Endothelial cell of umbilical vein (primary cell): Measurements from ENCODE around the gene SH3BGRL3. TPM values are rescaled to one million over a fixed set of nuclear protein-coding genes. Genes with fewer than 3 reads are reported as not detected.

Experiments
- BruUV-seq: library from RNA; stranded (reverse); fragments of 400-500 nt; replicated peaks from 2 replicates; lab custom pipeline; 2021; lab: Mats Ljungman, UMichigan
- CTCF ChIA-PET: fragments of 300-600, 350-600 bp; sonication (Branson Sonifier 250); formaldehyde crosslinking; loops from one replicate; lab custom pipeline; 2021; ENCODE audit warnings: antibody characterized with exemption, inconsistent platforms; lab: Charles Lee
- POLR2A ChIA-PET: fragments of 300-600, 350-600 bp; sonication (Branson Sonifier 250); formaldehyde crosslinking; loops from one replicate; lab custom pipeline; 2021; ENCODE audit warnings: antibody characterized with exemption, inconsistent platforms; lab: Charles Lee
- DNase-seq: peaks from one replicate; pipeline ENCODE4 v3.0.0-alpha.2; 2011; ENCODE audit warnings: low read depth, low spot score
- FAIRE-seq: peaks from 2 replicates; lab custom pipeline; 2011; peaks lifted over from hg19 to GRCh38; lab: Jason Lieb, UNC
- H2AFZ ChIP-seq: 2 replicates; pipeline ENCODE4 v1.6.0; 2012; ENCODE audit warnings: low read depth, low read length, control low read depth, inconsistent platforms
- H3K27ac ChIP-seq: 2 replicates; pipeline ENCODE4 v1.5.1; 2011; ENCODE audit warnings: low read depth, mild to moderate bottlenecking, control low read depth, low read length, moderate library complexity; ENCODE audit not compliant: insufficient read depth
- H3K27me3 ChIP-seq, 2 experiments: 2 replicates each; pipeline versions ENCODE4 v1.6.0 to v1.6.1; 2011; ENCODE audit warnings: low read length in 2 of 2, mixed read lengths in 1 of 2; ENCODE audit not compliant: control insufficient read depth in 2 of 2, insufficient read depth in 2 of 2
- H3K36me3 ChIP-seq, 2 experiments: 2 replicates in 1 of 2; 3 replicates in 1 of 2; pipeline ENCODE4 v1.5.1; 2011; ENCODE audit warnings: low read length in 2 of 2, mild to moderate bottlenecking in 1 of 2, moderate library complexity in 1 of 2; ENCODE audit not compliant: control insufficient read depth in 2 of 2, insufficient read depth in 2 of 2; ENCODE audit errors: extremely low read depth in 1 of 2
- H3K4me1 ChIP-seq: 3 replicates; pipeline ENCODE4 v1.5.1; 2011; ENCODE audit warnings: mild to moderate bottlenecking, low read length; ENCODE audit not compliant: control insufficient read depth, insufficient read depth; ENCODE audit errors: extremely low read depth
- H3K4me2 ChIP-seq: 2 replicates; pipeline ENCODE4 v1.6.1; 2011; ENCODE audit warnings: low read length, control low read depth, mixed read lengths; ENCODE audit not compliant: insufficient read depth
- H3K4me3 ChIP-seq, 3 experiments: fragments of 200-600 bp in 1 of 3; sonication (generic), shearing (Covaris generic) in 1 of 3; replicated peaks in 1 of 3; 2 replicates each; pipeline ENCODE4 v1.5.1; 2011 to 2016; ENCODE audit warnings: control low read depth in 3 of 3, low read length in 3 of 3, mild to moderate bottlenecking in 2 of 3, inconsistent platforms in 1 of 3, low read depth in 1 of 3, moderate library complexity in 1 of 3; ENCODE audit not compliant: insufficient read depth in 1 of 3
- H3K79me2 ChIP-seq: 2 replicates; pipeline ENCODE4 v1.6.0; 2012; ENCODE audit warnings: low read length, inconsistent platforms; ENCODE audit not compliant: control insufficient read depth, insufficient read depth
- H3K9ac ChIP-seq: replicated peaks from 2 replicates; pipeline ENCODE3; 2011; ENCODE audit warnings: low read length, control low read depth; ENCODE audit not compliant: insufficient read depth; ENCODE audit errors: extremely low read depth
- H3K9me1 ChIP-seq: replicated peaks from 3 replicates; pipeline ENCODE4 v1.6.0; 2011; ENCODE audit warnings: mild to moderate bottlenecking, low read length; ENCODE audit not compliant: control insufficient read depth, insufficient read depth; ENCODE audit errors: extremely low read depth
- H3K9me3 ChIP-seq: replicated peaks from 2 replicates; pipeline ENCODE4 v1.5.1; 2012; ENCODE audit warnings: low read length, inconsistent platforms; ENCODE audit not compliant: control insufficient read depth, insufficient read depth
- H4K20me1 ChIP-seq: replicated peaks from 2 replicates; pipeline ENCODE3; 2011; ENCODE audit warnings: mild to moderate bottlenecking, low read length; ENCODE audit not compliant: control insufficient read depth, insufficient read depth; ENCODE audit errors: extremely low read depth
- EZH2 ChIP-seq: IDR thresholded peaks from 2 replicates; pipeline ENCODE4 v1.6.1; 2012; ENCODE audit warnings: borderline replicate concordance, low read depth, mild to moderate bottlenecking, moderate library complexity, low read length, inconsistent platforms; ENCODE audit not compliant: severe bottlenecking
- FOS ChIP-seq: IDR thresholded peaks from 2 replicates; pipeline ENCODE4 v1.6.1; 2011; ENCODE audit warnings: mild to moderate bottlenecking, low read length, moderate library complexity, borderline replicate concordance; ENCODE audit not compliant: insufficient read depth
- GATA2 ChIP-seq: IDR thresholded peaks from 2 replicates; pipeline ENCODE4 v1.7.0; 2011; ENCODE audit warnings: low read depth, mild to moderate bottlenecking, moderate library complexity, mixed read lengths, low read length; ENCODE audit not compliant: insufficient read length, insufficient read depth
- JUN ChIP-seq: IDR thresholded peaks from 2 replicates; pipeline ENCODE4 v1.6.1; 2011; ENCODE audit warnings: borderline replicate concordance, low read depth; ENCODE audit not compliant: insufficient read length, insufficient read depth
- MYC ChIP-seq: IDR thresholded peaks from one replicate; pipeline ENCODE4 v1.6.1; 2011; ENCODE audit warnings: mild to moderate bottlenecking, low read depth, low read length
- POLR2A ChIP-seq: IDR thresholded peaks from 2 replicates; pipeline ENCODE4 v1.6.1; 2012; ENCODE audit warnings: low read depth, mild to moderate bottlenecking, control low read depth, low read length
- POLR2AphosphoS5 ChIP-seq: IDR thresholded peaks from 2 replicates; pipeline ENCODE4 v1.6.1; 2012; ENCODE audit warnings: low read depth, mild to moderate bottlenecking, control low read depth, low read length, moderate library complexity; ENCODE audit not compliant: insufficient read depth
- dilution Hi-C: fragments of 300-500 bp; cut with MboI; formaldehyde crosslinking; loops from one replicate; pipeline ENCODE4 v1.15.0; 2019; ENCODE audit warnings: low sequenced_read_pairs; ENCODE audit not compliant: extremely low pct_ligation_motif_present
- intact Hi-C: fragments of 100-400 bp; cut with micrococcal nuclease; formaldehyde crosslinking; loops from one replicate; pipeline ENCODE4 v1.10.0; 2022
- polyA plus RNA-seq, 4 experiments: library from polyadenylated mRNA; depleted of rRNA in 3 of 4; stranded (reverse) in 3 of 4; unstranded in 1 of 4; fragments of >200 nt; gene quantifications; 2 replicates each; pipeline versions ENCODE4 v1.2.1 to v1.2.3, GENCODE V29; 2011 to 2012; ENCODE audit warnings: missing spikeins in 1 of 4
- total RNA-seq: library from RNA; stranded (reverse); gene quantifications from 2 replicates; pipeline ENCODE4 v1.2.3, GENCODE V29; 2021
- TF ChIP-seq, protein P1 (sequence below): IDR thresholded peaks from 2 replicates; pipeline ENCODE4 v1.6.1; 2011; ENCODE audit not compliant: insufficient read depth, insufficient read length
- TF ChIP-seq, protein P2 (sequence below), 2 donors: IDR thresholded peaks; 1 replicate in 1 of 2; 2 replicates in 1 of 2; pipeline ENCODE4 v1.5.1; 2011; ENCODE audit warnings: low read length in 2 of 2, mild to moderate bottlenecking in 2 of 2, moderate library complexity in 2 of 2, control low read depth in 1 of 2, inconsistent platforms in 1 of 2, low read depth in 1 of 2; ENCODE audit not compliant: insufficient read depth in 1 of 2; ENCODE audit errors: extremely low read depth in 1 of 2

SH3BGRL3 gene
- total and polyA plus RNA-seq, 2 donors (not counting 3 experiments of a cell fraction or from before 2014, with no cell fraction given), result 233 to 344 TPM

DNA sequence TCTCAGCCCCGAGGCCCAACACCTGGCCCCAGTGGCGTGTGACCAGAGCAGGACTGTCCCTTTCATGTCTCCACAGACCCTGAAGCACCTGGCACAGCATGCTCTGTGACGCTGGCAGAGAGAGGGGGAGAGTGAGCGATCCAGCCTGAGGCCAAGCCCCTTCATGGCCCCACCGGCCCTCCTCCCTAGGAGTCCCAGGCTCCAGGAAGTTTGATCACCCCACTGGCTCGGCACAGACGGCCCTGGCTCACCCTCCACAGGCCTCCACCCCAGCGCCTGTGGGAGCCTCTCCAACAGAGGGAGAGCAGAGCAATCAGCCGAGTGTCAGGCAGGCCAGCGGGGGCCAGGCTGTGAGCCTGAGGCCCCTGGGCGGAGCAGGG, 11.0 kb downstream of the SH3BGRL3 start:
- no TSS peak for BruUV-seq
- dilution Hi-C loops (no loop called here), intact Hi-C loops (no loop called here)
- no peaks in the 10 kb centered on the region for H3K9me3 ChIP-seq
- no peak overlapping the region for H3K27ac ChIP-seq
- ChIA-PET POLR2A (no interaction called here), CTCF (interaction anchor here (1.7 kb wide), 1 partner anchor 31 kb away, joined by 4 read pairs; no protein-coding TSS in a partner anchor)
- no peaks in the 10 kb centered on the region for H3K9me1 ChIP-seq
- H3K79me2 ChIP-seq, result no peaks in the 10 kb centered on the region
- FAIRE-seq (no peak), DNase-seq (no peak)
- H2AFZ ChIP-seq, result no peak overlapping the region
- no peak overlapping the region for H3K4me2 ChIP-seq
- no peaks in the 10 kb centered on the region for H3K36me3 ChIP-seq
- no peaks in the 10 kb centered on the region for H3K4me1 ChIP-seq
- no peaks in the 10 kb centered on the region for H3K27me3 ChIP-seq
- H3K9ac ChIP-seq, result no peak overlapping the region
- no peak overlapping the region for H3K4me3 ChIP-seq
- no peaks in the 10 kb centered on the region for H4K20me1 ChIP-seq
- TF ChIP-seq POLR2AphosphoS5 (no peak), MYC (no peak), POLR2A (no peak), JUN (no peak), FOS (no peak), EZH2 (no peak), GATA2 (no peak)
- TF ChIP-seq, protein P1, sequence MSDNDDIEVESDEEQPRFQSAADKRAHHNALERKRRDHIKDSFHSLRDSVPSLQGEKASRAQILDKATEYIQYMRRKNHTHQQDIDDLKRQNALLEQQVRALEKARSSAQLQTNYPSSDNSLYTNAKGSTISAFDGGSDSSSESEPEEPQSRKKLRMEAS, result no peak
- TF ChIP-seq, protein P2, sequence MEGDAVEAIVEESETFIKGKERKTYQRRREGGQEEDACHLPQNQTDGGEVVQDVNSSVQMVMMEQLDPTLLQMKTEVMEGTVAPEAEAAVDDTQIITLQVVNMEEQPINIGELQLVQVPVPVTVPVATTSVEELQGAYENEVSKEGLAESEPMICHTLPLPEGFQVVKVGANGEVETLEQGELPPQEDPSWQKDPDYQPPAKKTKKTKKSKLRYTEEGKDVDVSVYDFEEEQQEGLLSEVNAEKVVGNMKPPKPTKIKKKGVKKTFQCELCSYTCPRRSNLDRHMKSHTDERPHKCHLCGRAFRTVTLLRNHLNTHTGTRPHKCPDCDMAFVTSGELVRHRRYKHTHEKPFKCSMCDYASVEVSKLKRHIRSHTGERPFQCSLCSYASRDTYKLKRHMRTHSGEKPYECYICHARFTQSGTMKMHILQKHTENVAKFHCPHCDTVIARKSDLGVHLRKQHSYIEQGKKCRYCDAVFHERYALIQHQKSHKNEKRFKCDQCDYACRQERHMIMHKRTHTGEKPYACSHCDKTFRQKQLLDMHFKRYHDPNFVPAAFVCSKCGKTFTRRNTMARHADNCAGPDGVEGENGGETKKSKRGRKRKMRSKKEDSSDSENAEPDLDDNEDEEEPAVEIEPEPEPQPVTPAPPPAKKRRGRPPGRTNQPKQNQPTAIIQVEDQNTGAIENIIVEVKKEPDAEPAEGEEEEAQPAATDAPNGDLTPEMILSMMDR (IDR thresholded peaks at IDR 0.05; ENCODE audit: extremely low read depth in 1 of 2, insufficient read depth in 1 of 2, low read depth in 1 of 2, low read length in 2 of 2), result no peak
